Spleen (tissue), 3 donors: ENCODE results near the gene GPBP1.

Source experiments
- POLR2A ChIP-seq, 3 donors: fragments of 450-650 bp; IDR thresholded peaks; one replicate each; pipeline ENCODE4 v1.5.1; 2017; ENCODE audit warnings: antibody characterized with exemption in 3 of 3, mild to moderate bottlenecking in 1 of 3
- POLR2AphosphoS5 ChIP-seq, 3 donors: sonication (generic); formaldehyde crosslinking; IDR thresholded peaks; one replicate each; pipeline ENCODE4 v1.5.1; 2017; ENCODE audit warnings: antibody characterized with exemption in 3 of 3

- TF ChIP-seq POLR2A (IDR thresholded peaks at IDR 0.05) (no peak), POLR2AphosphoS5 (IDR thresholded peaks at IDR 0.05) (no peak)
Measured at GRCh38 chr5:57190593-57190992, 16.7 kb downstream of the GPBP1 start.
